ENCODE results near the gene KCNK16. TPM values are rescaled to one million over a fixed set of nuclear protein-coding genes. Genes with fewer than 3 reads are reported as not detected.
A peak's percentile ranks its signal among the peaks of the same experiment; 100 is the strongest.

Gene KCNK16
- total RNA-seq, 4 donors from 2014 or later: not detected

- no peak for TF ChIP-seq POLR2A (IDR thresholded peaks at IDR 0.05)
- TF ChIP-seq CTCF (IDR thresholded peaks at IDR 0.05): no peak
- Histone ChIP-seq H3K27me3 (no peaks in the 10 kb centered on the region), H3K9me3 (no peaks in the 10 kb centered on the region), H3K4me1 (no peaks in the 10 kb centered on the region), H3K4me3 (no peak overlapping the region), H3K27ac (no peak overlapping the region), H3K36me3 (no peaks in the 10 kb centered on the region)
- no peak for DNase-seq
Measured at GRCh38 chr6:39357998-39358686, 35.6 kb upstream of the KCNK16 start.

DNA sequence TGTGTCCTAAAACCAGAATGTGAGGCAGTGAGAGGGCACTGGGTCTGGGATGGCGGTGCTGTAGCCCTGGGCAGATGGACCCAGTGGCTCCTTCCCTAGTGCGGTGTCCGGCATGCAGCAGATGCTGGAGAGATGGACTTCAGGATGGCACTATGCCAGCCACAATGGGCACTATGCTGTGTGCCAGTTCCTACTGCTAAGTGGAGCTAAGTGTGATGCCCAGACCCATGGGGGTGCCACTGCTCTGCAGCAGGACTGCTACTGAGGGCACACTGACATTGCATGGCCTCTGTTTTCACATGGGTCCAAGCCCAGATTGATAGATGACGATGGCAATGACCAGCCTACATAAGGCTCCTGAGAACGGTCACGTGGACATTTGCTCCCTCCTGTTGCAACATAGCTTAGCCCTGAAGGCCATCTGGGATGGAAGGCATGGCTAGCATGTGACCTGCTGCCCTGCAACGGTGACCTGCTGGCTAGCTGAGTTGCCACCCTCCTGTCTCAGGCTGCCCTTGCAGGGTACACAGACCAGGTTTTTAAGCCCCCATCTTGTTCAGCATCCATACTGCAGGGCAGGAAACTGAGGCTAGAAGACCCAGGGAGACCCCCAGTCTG, 31.3 kb upstream of the KCNK16 start:
- no peak overlapping the region for H3K27ac ChIP-seq
- no peaks in the 10 kb centered on the region for H3K36me3 ChIP-seq
- TF ChIP-seq CTCF (IDR thresholded peaks at IDR 0.05) (no peak), POLR2A (IDR thresholded peaks at IDR 0.05) (no peak)
- no peak overlapping the region for H3K4me3 ChIP-seq
- DNase-seq: no peak
- H3K9me3 ChIP-seq: no peaks in the 10 kb centered on the region
- H3K4me1 ChIP-seq: no peaks in the 10 kb centered on the region
- no peaks in the 10 kb centered on the region for H3K27me3 ChIP-seq

GRCh38 chr6:39350723-39351505, 28.4 kb upstream of the KCNK16 start:
- no peaks in the 10 kb centered on the region for H3K27me3 ChIP-seq
- H3K4me3 ChIP-seq: no peak overlapping the region
- no peak for TF ChIP-seq CTCF (IDR thresholded peaks at IDR 0.05)
- TF ChIP-seq POLR2A (IDR thresholded peaks at IDR 0.05): no peak
- no peaks in the 10 kb centered on the region for H3K36me3 ChIP-seq
- no peaks in the 10 kb centered on the region for H3K4me1 ChIP-seq
- no peak for DNase-seq
- H3K9me3 ChIP-seq: no peaks in the 10 kb centered on the region
- no peak overlapping the region for H3K27ac ChIP-seq

DNA sequence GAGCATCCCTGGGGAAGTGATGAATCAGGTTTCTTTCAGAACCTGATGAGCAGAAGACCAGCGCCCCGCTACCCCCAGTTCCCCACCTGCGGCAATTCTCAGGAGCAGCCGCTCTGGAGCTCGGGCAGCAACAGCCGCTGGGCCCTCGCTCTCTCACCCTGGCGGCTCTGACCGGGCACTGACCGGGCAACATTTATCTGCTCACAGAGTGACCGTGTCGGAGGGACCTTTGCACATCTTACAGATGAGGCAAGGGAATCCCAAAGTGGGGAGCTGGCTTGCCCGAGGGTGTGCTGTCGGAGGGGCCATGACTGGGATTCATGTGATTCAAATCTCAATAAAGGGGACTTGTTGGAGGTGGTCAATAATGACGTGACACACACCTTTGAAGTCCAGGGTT, 26.2 kb upstream of the KCNK16 start:
- no peaks in the 10 kb centered on the region for H3K36me3 ChIP-seq
- no peaks in the 10 kb centered on the region for H3K4me1 ChIP-seq
- no peaks in the 10 kb centered on the region for H3K9me3 ChIP-seq
- TF ChIP-seq CTCF (IDR thresholded peaks at IDR 0.05) (no peak), POLR2A (IDR thresholded peaks at IDR 0.05) (no peak)
- DNase-seq: no peak
- no peak overlapping the region for H3K4me3 ChIP-seq
- H3K27me3 ChIP-seq: no peaks in the 10 kb centered on the region
- H3K27ac ChIP-seq: no peak overlapping the region

DNA sequence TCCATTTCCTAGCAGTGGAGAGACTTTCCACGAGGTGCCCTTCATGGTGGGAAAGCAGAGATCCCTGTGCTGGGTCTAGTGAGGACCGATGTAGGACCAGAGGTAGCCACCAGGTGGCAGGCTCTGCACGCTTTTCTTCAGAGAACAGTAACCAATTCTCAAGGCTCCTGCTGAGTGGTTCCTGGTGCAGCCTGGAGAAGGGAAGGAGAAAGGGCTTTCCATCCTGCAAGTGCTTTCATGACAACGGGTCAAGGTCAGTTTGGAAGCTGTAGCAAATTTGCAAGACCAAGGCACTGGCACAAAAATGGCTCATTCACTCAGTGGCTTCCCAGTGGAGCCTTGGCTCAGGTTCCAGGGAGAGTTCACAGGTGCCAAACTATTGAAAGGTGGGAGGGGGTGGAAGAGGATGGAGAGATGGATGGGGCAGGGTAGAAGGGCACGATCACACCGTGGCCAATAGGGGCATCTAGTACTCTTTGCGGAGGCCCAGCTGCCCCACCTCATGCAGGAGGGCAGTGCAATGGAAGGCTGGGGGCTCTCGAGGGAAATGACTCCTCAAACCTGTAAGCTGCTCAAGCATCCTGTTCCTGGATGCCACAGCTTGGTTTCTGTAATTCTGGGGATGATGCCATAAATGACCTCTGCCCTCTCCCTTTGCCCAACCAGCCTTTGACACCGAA, 25.5 kb upstream of the KCNK16 start:
- Histone ChIP-seq H3K4me1 (no peaks in the 10 kb centered on the region), H3K36me3 (no peaks in the 10 kb centered on the region), H3K27me3 (no peaks in the 10 kb centered on the region), H3K9me3 (no peaks in the 10 kb centered on the region), H3K27ac (no peak overlapping the region), H3K4me3 (no peak overlapping the region)
- DNase-seq: peak; percentile 31 to 82 (median 78)
- TF ChIP-seq CTCF (IDR thresholded peaks at IDR 0.05): peak; percentile 33 to 83 (median 76)
- no peak for TF ChIP-seq POLR2A (IDR thresholded peaks at IDR 0.05)
